ENCODE data around the gene UBE2D1.

- TF ChIP-seq POLR2AphosphoS5 (IDR thresholded peaks at IDR 0.05; ENCODE audit: low read depth, low read length) (no peak), POLR2A (IDR thresholded peaks at IDR 0.05; ENCODE audit: low read depth, low read length) (no peak)
Measured at GRCh38 chr10:58396057-58396456, 61.3 kb downstream of the UBE2D1 start.

Data from GM12892 (cell line).